Duodenal mucosa (tissue), 2 donors: ENCODE results near the gene RAB39A.

ENCODE experiments used
- H3K27ac ChIP-seq: one replicate; pipeline ENCODE4 v1.7.0; 2013; ENCODE audit warnings: low read depth, low read length
- H3K27me3 ChIP-seq, 2 donors: one replicate each; pipeline ENCODE4 v1.7.0; 2013; ENCODE audit warnings: low read length in 2 of 2, control low read depth in 1 of 2; ENCODE audit not compliant: insufficient read depth in 2 of 2, control insufficient read depth in 1 of 2
- H3K36me3 ChIP-seq, 2 donors: one replicate each; pipeline ENCODE4 v1.7.0; 2013; ENCODE audit warnings: low read length in 2 of 2, control low read depth in 1 of 2; ENCODE audit not compliant: insufficient read depth in 2 of 2, control insufficient read depth in 1 of 2
- H3K4me1 ChIP-seq, 2 donors: one replicate each; pipeline ENCODE4 v1.7.0; 2013; ENCODE audit warnings: low read length in 2 of 2, control low read depth in 1 of 2; ENCODE audit not compliant: insufficient read depth in 2 of 2, control insufficient read depth in 1 of 2
- H3K4me3 ChIP-seq, 2 donors: one replicate each; pipeline ENCODE4 v1.7.0; 2013; ENCODE audit warnings: low read length in 2 of 2, low read depth in 1 of 2
- H3K9ac ChIP-seq, 2 donors: one replicate each; pipeline ENCODE4 v1.7.0; 2013; ENCODE audit warnings: low read length in 2 of 2, low read depth in 1 of 2
- H3K9me3 ChIP-seq, 2 donors: one replicate each; pipeline ENCODE4 v1.7.0; 2013; ENCODE audit warnings: low read length in 2 of 2, control low read depth in 1 of 2; ENCODE audit not compliant: control insufficient read depth in 1 of 2

The RAB39A gene

DNA sequence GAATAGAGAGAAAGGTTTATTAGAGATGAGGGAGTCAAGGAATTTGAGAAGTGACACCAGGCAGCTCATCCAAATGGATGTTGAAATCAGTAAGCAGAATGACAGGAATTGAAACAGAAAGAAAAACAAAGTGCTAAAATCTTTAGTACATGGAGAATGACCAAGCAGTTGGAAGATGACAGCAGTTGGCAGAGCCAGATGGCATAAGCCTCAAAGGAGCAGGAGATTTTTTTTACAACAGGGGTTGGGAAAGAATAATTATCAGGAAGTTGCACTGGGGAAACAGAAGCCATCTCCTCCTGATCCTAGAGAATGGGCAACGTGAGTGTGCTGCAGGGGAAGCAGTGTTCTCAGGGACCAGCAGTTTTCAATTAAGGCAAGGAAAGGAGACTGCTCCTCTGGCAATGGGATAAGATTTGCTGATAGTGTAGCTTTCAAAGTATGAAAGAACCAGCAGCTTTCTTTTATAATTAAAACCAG, 28.9 kb downstream of the RAB39A start:
- Histone ChIP-seq H3K36me3 (no peaks in the 10 kb centered on the region), H3K27ac (no peak overlapping the region), H3K27me3 (no peaks in the 10 kb centered on the region), H3K4me1 (no peaks in the 10 kb centered on the region), H3K9ac (no peak overlapping the region), H3K4me3 (no peak overlapping the region), H3K9me3 (no peaks in the 10 kb centered on the region)

GRCh38 chr11:107961480-107961879, 33.2 kb downstream of the RAB39A start:
- no peaks in the 10 kb centered on the region for H3K9me3 ChIP-seq
- H3K4me3 ChIP-seq: no peak overlapping the region
- no peaks in the 10 kb centered on the region for H3K36me3 ChIP-seq

DNA sequence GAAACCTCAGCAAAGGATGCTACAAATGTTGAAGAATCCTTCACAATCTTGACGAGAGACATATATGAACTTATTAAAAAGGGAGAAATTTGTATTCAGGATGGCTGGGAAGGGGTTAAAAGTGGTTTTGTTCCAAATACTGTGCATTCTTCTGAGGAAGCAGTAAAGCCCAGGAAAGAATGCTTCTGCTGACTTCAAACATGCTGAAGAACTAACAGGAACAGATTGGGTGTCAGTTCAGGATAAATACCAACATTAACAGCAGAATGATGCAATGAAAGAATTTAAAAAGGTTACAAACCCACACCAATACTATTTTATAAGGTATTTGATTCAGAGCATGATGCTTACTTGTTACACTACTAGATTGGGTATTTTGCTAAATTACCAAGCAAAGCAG, 33.9 kb downstream of the RAB39A start:
- H3K4me1 ChIP-seq: no peaks in the 10 kb centered on the region
- no peak overlapping the region for H3K27ac ChIP-seq
- H3K9ac ChIP-seq: no peak overlapping the region
- no peaks in the 10 kb centered on the region for H3K36me3 ChIP-seq
- H3K27me3 ChIP-seq: no peaks in the 10 kb centered on the region
- no peaks in the 10 kb centered on the region for H3K9me3 ChIP-seq
- H3K4me3 ChIP-seq: no peak overlapping the region

More at GRCh38 chr11:107961480-107961879, 33.2 kb downstream of the RAB39A start:
- H3K27me3 ChIP-seq: no peaks in the 10 kb centered on the region
- no peak overlapping the region for H3K27ac ChIP-seq
- H3K9ac ChIP-seq: no peak overlapping the region
- H3K4me1 ChIP-seq: no peaks in the 10 kb centered on the region

DNA sequence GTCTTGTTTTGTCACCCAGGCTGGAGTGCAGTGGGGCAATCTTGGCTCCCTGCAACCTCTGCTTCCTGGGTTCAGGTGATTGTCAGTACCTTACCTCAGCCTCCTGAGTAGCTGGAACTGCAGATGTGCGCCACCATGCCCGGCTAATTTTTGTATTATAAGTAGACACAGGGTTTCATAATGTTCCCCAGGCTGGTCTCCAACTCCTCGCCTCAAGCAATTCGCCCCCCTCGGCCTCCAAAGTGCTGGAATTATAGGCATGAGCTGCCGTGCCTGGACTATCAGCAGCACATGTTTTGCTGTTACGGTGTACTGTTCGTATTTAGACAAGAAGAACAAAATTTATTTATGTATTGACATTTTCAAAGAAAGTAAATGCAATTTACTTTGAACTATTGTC, 34.8 kb downstream of the RAB39A start:
- no peaks in the 10 kb centered on the region for H3K9me3 ChIP-seq
- H3K27ac ChIP-seq: no peak overlapping the region
- H3K27me3 ChIP-seq: no peaks in the 10 kb centered on the region
- no peak overlapping the region for H3K9ac ChIP-seq
- no peaks in the 10 kb centered on the region for H3K4me1 ChIP-seq
- no peaks in the 10 kb centered on the region for H3K36me3 ChIP-seq
- H3K4me3 ChIP-seq: no peak overlapping the region

DNA sequence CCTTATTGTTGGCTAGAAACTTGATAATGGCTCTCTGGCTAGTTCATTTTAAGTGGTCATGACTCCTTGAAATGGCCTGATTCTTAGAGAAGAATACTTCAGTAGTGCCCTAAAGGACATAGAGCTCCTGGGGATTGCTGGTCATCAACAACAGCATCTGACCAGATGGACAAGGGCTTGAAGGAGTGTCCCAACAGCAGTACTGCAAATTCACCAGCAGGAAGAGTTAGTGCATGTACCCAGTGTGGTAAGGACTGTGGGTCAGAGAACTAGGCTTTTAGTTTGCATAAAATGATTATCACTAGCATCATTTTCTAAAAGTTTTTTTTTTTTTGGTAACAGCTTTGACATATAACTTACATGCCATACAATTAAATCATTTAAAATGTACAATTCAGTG, 41.0 kb downstream of the RAB39A start:
- Histone ChIP-seq H3K36me3 (no peaks in the 10 kb centered on the region), H3K27me3 (no peaks in the 10 kb centered on the region), H3K9me3 (no peaks in the 10 kb centered on the region), H3K4me1 (no peaks in the 10 kb centered on the region), H3K9ac (no peak overlapping the region), H3K27ac (no peak overlapping the region), H3K4me3 (no peak overlapping the region)

DNA sequence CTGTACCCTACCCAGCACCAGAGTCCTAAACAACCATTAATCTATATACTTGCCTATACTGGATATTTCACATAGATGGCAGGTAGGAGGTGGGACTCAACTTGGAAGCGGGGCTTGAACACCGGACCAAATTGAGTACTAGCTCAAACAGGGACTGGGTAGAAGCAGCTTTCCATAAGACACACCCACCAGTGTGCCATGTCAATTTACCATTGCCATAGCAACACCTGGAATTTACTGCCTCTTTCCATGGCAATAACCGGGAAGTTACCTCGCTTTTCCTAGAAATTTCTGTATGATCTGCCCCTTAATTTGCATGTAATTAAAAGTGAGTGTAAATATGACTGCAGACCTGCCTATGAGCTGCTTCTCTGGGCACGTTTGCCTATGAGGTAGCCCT, 41.8 kb downstream of the RAB39A start:
- no peaks in the 10 kb centered on the region for H3K4me1 ChIP-seq
- H3K4me3 ChIP-seq: no peak overlapping the region
- H3K9ac ChIP-seq: no peak overlapping the region
- H3K27me3 ChIP-seq: no peaks in the 10 kb centered on the region
- H3K27ac ChIP-seq: no peak overlapping the region
- no peaks in the 10 kb centered on the region for H3K9me3 ChIP-seq
- H3K36me3 ChIP-seq: no peaks in the 10 kb centered on the region

GRCh38 chr11:107973641-107974040, 45.4 kb downstream of the RAB39A start:
- Histone ChIP-seq H3K27me3 (no peaks in the 10 kb centered on the region), H3K9ac (no peak overlapping the region), H3K4me1 (no peaks in the 10 kb centered on the region), H3K9me3 (no peaks in the 10 kb centered on the region), H3K36me3 (no peaks in the 10 kb centered on the region), H3K4me3 (no peak overlapping the region), H3K27ac (no peak overlapping the region)

- Histone ChIP-seq H3K9ac (no peak overlapping the region), H3K4me3 (no peak overlapping the region), H3K4me1 (no peaks in the 10 kb centered on the region), H3K27ac (no peak overlapping the region), H3K27me3 (no peaks in the 10 kb centered on the region), H3K9me3 (no peaks in the 10 kb centered on the region), H3K36me3 (no peaks in the 10 kb centered on the region)
Measured at GRCh38 chr11:107988397-107989158, 60.3 kb downstream of the RAB39A start.

DNA sequence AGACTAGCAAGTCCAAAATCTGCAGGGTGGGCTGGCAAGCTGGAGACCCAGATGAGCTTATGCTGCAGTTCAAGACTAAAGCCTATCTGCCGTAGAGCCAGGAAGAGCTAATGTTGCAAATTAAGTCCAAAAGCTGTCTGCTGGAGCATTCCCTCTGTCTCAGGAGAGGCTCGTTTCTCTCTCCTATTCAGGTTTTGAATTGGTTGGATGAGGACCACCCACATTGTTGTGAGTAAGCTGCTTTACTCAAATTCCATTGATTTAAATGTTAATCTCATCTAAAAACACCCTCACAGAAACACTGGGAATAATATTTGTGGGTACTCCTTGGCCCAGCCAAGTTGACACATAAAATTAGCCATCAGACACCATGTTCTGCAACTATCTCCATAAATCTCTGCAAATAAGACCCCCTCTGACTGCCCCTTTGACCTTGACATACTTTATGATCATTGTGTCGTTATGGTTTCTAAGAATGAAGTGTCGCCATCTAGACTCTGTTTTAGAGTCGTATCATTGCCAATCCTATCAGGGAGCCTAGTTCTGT, 63.7 kb downstream of the RAB39A start:
- H3K9me3 ChIP-seq: no peaks in the 10 kb centered on the region
- no peaks in the 10 kb centered on the region for H3K4me1 ChIP-seq
- no peak overlapping the region for H3K27ac ChIP-seq
- no peak overlapping the region for H3K4me3 ChIP-seq
- no peak overlapping the region for H3K9ac ChIP-seq
- H3K36me3 ChIP-seq: no peaks in the 10 kb centered on the region
- H3K27me3 ChIP-seq: no peaks in the 10 kb centered on the region

DNA sequence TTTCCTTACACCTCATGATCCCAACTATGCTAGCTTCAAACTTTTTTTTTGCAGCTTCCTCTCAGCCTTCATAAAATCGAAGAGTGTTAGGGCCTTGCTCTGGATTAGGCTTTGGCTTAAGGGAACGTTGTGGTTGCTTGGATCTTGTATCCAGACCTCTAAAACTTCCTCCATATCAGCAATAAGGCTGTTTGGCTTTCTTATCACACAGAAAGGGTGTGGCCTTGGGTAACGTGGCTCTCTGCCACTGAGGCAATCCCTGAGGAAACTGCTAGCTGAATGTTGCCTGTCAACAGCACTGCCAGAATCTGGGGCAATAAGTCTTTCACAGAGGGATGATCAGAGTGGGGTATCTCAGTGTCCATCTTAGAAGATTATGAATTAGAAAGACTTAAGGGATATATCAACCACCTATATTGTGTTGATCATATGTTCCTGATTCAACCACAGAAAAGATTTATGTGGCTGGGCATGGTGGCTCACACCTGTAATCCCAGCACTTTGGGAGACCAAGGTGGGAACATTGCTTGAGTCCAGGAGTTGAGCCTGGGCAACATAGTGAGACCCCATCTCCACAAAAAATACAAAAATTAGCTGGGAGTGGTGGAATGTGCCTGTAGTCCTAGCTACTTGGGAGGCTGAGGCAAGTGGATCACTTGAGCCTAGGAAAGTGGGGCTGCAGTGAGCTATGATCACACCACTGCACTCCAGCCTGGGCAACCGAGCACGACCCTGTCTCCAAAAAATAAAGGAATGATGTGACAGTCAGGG, 67.9 kb downstream of the RAB39A start:
- Histone ChIP-seq H3K27ac (no peak overlapping the region), H3K4me3 (no peak overlapping the region), H3K9me3 (no peaks in the 10 kb centered on the region), H3K9ac (no peak overlapping the region), H3K27me3 (no peaks in the 10 kb centered on the region), H3K4me1 (no peaks in the 10 kb centered on the region), H3K36me3 (no peaks in the 10 kb centered on the region)
